ENCODE data around the gene NGEF. TPM values are rescaled to one million over a fixed set of nuclear protein-coding genes. Genes with fewer than 3 reads are reported as not detected.

The NGEF gene
- total and polyA plus RNA-seq, 9 of the 15 experiments (the other 6 are each of a cell fraction or from before 2014, with no cell fraction given) = 0.07 to 0.17 (median 0.09) TPM; not detected in 6

GRCh38 chr2:233003658-233004555, 9.1 kb downstream of the NGEF start:
- no peak overlapping the region for H3K9ac ChIP-seq (ENCODE audit: insufficient read depth in 1 of 2, low read depth in 2 of 2, low read length in 2 of 2)
- WGBS (ENCODE audit: insufficient coverage, low coverage, missing lambda C conversion rate) = 0% methylated on average over 8 of the region's 9 CpGs
- in situ Hi-C loops (cut with MboI) = no loop called here
- H3K4me1 ChIP-seq (replicated peaks in 1 of 2; ENCODE audit: control insufficient read depth in 2 of 2, insufficient read depth in 2 of 2, low read length in 2 of 2) = peaks cover 0 to 3% of the 10 kb centered on the region in 2 experiments; a peak in 1 of 5 replicates
- intact Hi-C loops (cut with micrococcal nuclease) = no loop called here
- no peaks in the 10 kb centered on the region for H3K9me3 ChIP-seq (replicated peaks; ENCODE audit: control insufficient read depth, insufficient read depth, low read depth, low read length)
- no peak for DNase-seq (ENCODE audit: extremely low read depth in 1 of 4, low spot score in 3 of 4)
- H3K36me3 ChIP-seq (ENCODE audit: control insufficient read depth, insufficient read depth, low read length) = no peaks in the 10 kb centered on the region
- no peak overlapping the region for H3K4me3 ChIP-seq
- H2AFZ ChIP-seq (ENCODE audit: low read depth, low read length) = no peak overlapping the region
- no peaks in the 10 kb centered on the region for H3K9me1 ChIP-seq (ENCODE audit: control insufficient read depth, insufficient read depth, low read length)
- no peak for ATAC-seq
- FAIRE-seq = no peak
- H3K27ac ChIP-seq (ENCODE audit: extremely low read depth, low read depth, low read length) = no peak overlapping the region
- peaks cover 0 to 42% of the 10 kb centered on the region in 2 experiments; a peak in 2 of 5 replicates for H3K27me3 ChIP-seq (ENCODE audit: control insufficient read depth in 2 of 2, insufficient read depth in 2 of 2, low read length in 2 of 2)
- no peaks in the 10 kb centered on the region for H4K20me1 ChIP-seq (replicated peaks; ENCODE audit: control insufficient read depth, insufficient read depth, low read length)
- no TSS peak for BruUV-seq (replicated peaks)
- H3K79me2 ChIP-seq (ENCODE audit: control insufficient read depth, insufficient read depth, low read length) = no peaks in the 10 kb centered on the region
- ChIA-PET CTCF (ENCODE audit: low intra/inter-chr PET ratio) (no interaction called here), POLR2A (no interaction called here)
- H3K4me2 ChIP-seq (ENCODE audit: insufficient read depth, low read length) = no peak overlapping the region
- TF ChIP-seq, protein P1, sequence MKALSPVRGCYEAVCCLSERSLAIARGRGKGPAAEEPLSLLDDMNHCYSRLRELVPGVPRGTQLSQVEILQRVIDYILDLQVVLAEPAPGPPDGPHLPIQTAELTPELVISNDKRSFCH (CRISPR knock-in tag; IDR thresholded peaks at IDR 0.05) = no peak
- TF ChIP-seq, protein P1 (tag; IDR thresholded peaks at IDR 0.05) = no peak
- TF ChIP-seq, protein P2, sequence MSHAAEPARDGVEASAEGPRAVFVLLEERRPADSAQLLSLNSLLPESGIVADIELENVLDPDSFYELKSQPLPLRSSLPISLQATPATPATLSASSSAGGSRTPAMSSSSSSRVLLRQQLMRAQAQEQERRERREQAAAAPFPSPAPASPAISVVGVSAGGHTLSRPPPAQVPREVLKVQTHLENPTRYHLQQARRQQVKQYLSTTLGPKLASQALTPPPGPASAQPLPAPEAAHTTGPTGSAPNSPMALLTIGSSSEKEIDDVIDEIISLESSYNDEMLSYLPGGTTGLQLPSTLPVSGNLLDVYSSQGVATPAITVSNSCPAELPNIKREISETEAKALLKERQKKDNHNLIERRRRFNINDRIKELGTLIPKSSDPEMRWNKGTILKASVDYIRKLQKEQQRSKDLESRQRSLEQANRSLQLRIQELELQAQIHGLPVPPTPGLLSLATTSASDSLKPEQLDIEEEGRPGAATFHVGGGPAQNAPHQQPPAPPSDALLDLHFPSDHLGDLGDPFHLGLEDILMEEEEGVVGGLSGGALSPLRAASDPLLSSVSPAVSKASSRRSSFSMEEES (CRISPR knock-in tag; IDR thresholded peaks at IDR 0.05) = no peak
- TF ChIP-seq ZBTB43 (CRISPR knock-in tag; IDR thresholded peaks at IDR 0.05) (no peak), USF1 (CRISPR knock-in tag; IDR thresholded peaks at IDR 0.05) (no peak), ZNF75A (CRISPR knock-in tag; IDR thresholded peaks at IDR 0.05) (no peak), RBM14 (IDR thresholded peaks at IDR 0.05; ENCODE audit: borderline replicate concordance, insufficient read depth, low read depth, low read length) (no peak), TCF7 (IDR thresholded peaks at IDR 0.05; ENCODE audit: borderline replicate concordance) (no peak), CTBP1 (IDR thresholded peaks at IDR 0.05; ENCODE audit: borderline replicate concordance) (no peak), NBN (IDR thresholded peaks at IDR 0.05; ENCODE audit: low read depth) (no peak), ZNF274 (IDR thresholded peaks at IDR 0.05; ENCODE audit: borderline replicate concordance, low read depth, low read length) (no peak), CREM (IDR thresholded peaks at IDR 0.05; ENCODE audit: low read depth) (no peak), NR3C1 (CRISPR knock-in tag; IDR thresholded peaks at IDR 0.05) (no peak), HMBOX1 (IDR thresholded peaks at IDR 0.05) (no peak), PURB (CRISPR knock-in tag; IDR thresholded peaks at IDR 0.05; ENCODE audit: low read depth) (no peak)
- TF ChIP-seq, protein P3, sequence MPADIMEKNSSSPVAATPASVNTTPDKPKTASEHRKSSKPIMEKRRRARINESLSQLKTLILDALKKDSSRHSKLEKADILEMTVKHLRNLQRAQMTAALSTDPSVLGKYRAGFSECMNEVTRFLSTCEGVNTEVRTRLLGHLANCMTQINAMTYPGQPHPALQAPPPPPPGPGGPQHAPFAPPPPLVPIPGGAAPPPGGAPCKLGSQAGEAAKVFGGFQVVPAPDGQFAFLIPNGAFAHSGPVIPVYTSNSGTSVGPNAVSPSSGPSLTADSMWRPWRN (IDR thresholded peaks at IDR 0.05; ENCODE audit: low read depth) = no peak

Measured in K562 (cell line).